CD4-positive, alpha-beta T cell treated with Interferon alpha-2 for 1 hour (primary cell): ENCODE results near the gene BACH2.
A peak's percentile ranks its signal among the peaks of the same experiment; 100 is the strongest.
"Not testable (repeated sequence)": the region's sequence is repeated elsewhere in the genome, so short reads cannot be mapped to it uniquely, and the experiment has no call there.

Experiments used
- DNase-seq, 2 donors: peaks; one replicate each; pipeline ENCODE4 v3.0.0-alpha.2; 2020 to 2022

The BACH2 gene

DNA sequence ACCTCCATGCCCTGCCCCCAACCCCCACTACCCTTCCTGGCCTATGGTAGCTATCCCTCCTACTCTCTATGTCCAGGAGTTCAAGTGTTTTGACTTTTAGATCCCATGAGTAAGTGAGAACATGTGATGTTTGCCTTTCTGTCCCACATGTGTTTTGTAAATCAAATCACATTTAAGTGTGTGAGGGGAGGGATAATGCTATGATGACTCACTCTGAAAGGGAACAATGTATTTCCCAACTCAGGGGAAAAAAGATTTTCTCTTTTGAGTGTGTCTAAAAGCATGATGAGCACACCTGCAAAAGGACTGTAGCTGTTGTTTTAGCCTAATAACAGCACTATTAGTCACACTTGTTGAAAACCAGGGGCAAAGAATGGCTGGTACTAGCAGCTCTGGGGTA, 208.6 kb downstream of the BACH2 start:
- DNase-seq, result no peak

DNA sequence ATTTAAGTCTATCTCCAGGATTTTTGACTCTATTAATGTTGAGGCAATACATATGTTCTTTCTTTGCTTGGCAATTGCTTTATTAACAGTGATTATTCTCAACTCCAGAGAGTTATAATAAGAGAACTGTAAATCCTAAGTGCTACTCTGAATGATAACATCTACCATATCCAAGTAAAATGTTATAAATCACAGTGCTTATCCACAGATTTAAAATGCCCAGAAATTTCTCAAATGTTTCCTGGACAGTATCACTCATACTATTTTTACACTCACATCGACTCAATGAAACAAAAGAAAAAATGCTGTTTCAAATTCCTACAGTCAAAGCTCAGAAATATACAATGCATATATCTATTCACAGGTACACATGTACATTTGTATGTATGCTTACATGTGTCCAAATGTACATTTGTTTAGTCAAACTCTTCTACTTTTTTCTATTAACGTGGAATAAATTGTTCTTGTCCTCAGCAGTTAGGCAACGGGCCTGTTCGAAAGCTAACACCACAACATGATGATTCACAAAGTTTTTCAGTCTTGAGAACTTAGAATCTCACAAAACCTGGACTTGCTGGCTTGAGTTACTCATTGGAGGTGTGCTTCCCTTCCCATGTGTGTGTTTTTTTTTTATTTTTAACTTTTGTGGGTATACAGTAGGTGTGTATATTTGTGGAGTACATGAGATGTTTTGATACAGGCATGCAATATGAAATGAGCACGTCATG, 209.4 kb downstream of the BACH2 start:
- no peak for DNase-seq

DNA sequence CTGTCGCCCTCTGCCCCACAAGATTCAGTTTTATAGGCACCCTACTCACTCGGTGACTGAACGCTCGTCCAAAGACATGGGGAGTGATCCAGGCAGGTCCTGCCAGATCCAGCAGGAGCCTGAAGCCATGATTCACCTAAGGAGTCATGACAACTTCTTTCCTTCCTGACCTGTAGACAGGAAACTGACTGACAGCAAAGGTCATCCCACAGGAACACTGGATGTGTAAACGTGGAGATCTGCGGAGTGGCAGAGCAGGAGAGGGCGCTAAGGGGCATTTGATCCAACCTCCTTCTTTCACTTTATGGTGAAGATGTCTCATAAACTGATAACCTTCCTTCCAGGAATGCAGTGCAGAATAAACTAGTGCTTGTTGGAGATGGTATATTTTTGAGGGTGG, 210.1 kb downstream of the BACH2 start:
- DNase-seq, result no peak

DNA sequence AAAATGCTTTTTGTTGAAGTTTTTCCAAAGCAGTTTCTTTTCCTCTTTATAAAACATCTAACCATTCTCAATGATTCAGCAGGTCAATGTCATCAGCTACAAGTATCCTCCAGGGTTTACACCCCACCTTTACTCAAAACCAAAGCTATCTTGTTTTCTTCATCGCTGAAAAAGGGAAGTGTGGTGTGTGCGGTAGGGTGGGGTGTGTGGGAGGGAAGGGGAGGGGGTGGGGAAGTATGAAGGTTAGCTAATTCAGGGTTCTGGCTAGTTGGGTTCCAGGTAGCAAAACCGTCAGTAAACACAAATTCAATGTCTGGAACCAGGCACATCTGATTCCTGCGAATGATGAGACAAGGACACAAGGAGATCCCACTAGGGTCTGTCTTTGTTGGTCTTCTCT, 212.8 kb downstream of the BACH2 start:
- peak; percentile 64 to 67 for DNase-seq

DNA sequence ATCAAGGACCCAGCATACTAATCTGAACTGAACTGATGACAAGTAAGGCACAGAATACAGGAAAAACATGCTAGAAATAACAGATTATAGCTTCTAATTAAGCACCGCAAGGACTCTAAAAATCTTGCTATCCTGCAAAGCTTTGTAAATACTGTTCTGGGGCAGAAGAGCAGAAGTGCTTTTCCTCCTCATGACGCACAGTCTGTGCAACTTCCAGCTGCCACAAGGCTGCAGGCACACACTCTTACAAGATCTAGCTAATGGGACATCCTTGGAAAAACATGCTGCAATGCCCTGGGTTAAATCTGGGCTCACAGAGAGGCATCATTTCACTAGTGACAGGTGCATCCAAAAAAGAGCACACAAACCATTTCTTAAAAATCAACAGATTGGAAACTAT, 213.8 kb downstream of the BACH2 start:
- no peak for DNase-seq

DNA sequence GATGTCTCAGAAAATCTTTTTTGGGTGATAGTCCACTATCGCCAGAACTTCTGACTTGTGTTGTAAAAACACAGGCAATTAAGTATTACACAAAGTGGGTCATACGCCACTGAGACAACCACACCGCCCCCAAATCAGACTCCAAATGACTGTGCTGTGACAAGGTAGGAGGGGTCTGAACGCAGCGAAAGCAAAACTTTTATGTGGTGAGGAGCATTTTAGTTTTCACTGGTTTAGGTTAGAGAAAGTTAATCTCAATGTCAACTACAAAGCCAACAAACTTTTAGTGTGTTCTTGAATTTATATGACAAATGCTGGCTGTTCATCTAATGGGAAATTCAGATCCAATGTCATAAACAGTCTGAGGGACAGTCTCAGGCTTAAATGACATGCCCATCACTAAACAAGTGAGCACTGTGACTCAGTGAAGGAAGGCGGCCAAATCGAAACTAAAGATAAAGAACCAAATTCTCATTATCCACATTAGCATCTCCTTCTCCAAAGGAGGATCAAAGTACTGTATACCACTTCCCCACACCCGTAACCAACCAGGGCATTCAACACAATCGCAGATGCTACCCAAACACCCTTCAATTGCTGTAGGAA, 215.7 kb downstream of the BACH2 start:
- DNase-seq, result peak; percentile 61 to 79

DNA sequence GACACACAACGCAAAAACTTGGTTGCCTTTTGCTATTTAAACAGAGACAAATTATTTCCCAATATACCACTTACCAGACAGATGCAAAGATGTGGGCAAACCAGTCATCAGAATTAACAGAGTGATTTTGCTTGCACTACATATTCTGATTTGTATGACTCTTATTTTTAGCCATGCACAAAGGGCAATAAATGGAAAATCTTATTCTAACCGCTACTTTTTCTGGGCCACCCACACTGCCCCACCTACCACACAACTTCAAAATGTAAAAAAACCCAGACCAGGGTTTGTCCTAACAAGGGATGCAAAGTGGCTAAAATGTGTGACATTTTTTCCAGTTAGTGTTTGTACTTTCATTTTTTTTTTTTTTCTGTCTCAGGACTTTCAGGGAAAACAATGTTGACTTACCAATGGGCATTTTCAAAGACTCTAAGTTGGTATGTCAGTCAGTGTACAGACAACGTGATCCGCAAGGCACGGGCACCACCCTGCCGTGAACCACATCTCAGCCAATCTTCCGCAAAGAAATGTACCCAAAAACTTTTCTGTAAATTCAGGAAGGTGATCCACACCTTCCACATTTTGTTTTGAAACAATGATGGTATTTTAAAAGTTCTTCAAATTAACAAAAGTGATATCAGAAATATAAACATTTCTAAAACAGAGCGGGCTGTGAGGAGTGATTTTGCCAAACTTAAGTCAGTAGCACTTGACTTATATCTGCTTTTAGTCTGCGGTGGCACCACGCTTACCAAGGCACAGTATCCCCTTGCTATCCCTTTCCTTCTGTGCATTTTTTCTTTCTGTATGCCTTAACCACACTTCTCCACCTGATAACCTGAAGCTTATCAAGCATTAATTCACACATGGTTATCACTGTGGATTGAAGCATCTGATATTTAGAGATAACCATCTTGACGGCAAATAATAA, 216.8 kb downstream of the BACH2 start:
- DNase-seq, result peak in 1 of 2 donors; percentile 30

DNA sequence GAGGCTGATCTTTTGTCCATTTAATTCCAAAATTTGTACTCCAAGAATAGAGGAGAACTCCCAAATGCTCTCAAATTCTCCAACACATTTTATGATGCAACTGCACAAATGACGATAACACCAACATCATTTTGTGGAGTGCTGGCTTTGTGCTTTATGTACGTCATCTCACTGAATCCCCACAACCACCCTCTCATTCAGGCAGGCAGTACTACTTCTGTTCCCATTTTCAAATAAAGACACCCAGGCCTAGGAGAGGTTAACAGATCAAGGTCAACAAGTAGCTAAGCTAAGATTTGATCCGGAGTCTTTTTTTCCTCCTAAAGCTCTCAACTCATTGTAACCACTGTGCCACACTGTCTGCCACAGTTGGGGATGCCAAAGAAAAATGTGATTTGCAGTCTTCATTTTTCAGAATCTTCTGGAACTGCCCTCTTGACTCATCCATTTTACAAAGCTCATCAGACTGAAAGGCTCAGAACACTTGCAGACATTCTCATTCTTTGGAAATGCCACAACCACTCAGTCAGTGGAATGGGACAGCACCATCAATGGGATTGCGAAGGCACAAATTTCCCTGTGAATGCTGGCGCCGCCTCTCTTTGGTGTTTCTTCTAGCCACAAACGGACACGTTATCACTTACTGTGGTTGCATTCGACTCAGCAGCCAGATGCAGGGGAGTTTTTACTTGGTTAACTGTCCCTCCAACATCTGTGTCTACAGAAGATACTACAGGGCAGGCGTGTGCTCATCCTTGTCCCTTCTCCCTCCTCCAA, 217.9 kb downstream of the BACH2 start:
- peak; percentile 11 to 45 for DNase-seq

DNA sequence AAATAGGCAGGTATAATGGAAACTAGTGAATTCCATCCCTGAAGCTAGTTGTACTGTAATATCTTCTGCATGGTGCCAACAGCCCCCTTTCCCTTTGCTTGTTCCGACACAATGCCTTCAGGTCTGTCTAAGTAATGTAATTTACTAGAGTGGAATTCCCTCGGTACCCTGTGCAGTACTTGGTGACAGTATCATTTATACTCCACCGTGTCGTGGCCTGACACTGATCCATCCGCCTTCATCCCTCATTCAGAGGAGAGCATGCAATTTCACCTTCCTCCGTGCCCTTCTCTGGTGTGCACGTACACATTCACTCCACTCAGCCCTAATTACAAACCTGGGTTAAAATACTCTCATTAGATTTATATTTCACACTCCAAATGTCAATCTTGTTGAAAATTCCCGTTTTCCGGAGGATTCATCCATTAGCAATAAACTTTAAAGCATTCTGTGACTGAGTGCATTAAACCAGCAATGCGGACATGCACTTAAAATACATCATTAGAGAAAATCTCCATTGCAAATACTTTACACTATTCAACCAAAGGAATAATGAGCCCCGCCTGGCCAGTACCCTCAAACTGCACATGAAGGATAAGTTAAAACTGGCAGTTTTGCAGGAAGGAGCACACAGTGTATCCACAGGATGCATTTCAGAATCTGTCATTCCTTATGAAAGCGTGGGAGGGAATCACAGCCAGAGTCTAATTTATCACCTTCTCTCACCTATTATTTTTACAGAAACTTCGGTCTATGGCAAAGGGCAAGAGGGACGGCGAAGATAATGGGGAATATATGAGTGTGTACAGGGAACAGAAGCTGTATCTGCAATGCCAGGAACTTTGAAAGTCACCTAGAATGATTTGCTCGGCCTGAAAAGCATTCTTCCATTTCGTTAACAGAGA, 219.9 kb downstream of the BACH2 start:
- DNase-seq, result no peak

DNA sequence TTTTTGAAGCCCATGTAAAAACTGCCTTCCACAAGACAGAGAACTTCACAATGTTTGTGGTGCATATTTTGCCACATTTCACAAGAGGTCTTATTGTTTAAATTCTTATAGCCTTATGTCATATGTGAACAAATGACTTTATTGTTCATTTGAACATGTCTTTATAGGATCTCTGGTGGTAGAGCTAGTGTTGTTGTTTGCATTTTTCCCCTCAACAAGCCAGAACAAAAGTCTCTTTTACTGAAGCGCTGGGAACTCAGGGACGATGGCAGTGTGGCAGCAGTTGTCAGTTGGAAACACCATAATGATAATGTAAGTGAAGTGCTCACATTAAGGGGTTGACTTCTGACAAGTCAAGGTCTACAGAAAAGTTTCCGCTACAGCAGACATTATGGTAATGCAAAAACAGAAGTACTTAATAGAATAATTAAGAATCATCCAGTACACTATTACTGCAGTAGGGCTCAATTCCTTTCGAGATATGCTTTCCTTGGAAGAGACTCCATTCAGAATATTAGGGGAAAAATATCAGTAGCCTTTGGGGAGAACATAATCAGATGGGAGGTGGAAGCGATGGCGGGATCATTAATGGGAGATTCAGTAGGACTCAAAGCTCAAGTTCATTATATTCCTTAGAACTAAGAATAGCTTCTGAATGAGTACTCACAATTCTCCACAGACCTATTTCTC, 222.3 kb downstream of the BACH2 start:
- no peak for DNase-seq

DNA sequence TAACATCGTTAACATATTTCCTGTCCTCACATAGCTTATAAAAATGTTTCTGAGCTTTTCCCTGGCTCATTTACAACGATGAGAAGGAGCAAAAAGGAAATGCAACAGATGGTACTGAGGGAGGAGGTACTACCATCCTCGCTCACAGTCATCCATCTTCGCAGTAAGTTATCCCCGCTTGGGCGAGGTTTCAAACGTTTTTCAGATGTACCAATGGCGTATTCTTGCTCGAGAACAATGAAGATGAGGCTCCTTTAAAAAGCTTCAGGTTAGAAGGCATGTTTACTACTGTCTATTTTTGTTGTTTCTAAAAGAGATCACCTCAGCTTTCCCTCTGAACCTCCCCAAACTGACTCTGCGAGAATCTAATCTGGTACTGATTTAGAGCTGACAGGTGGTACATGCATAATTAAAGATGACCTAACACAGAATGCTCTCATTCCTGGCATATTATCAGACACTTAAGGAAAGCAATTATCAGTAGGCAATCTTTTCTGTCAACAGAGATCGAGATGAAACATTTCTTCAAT, 223.6 kb downstream of the BACH2 start:
- DNase-seq, result no peak

DNA sequence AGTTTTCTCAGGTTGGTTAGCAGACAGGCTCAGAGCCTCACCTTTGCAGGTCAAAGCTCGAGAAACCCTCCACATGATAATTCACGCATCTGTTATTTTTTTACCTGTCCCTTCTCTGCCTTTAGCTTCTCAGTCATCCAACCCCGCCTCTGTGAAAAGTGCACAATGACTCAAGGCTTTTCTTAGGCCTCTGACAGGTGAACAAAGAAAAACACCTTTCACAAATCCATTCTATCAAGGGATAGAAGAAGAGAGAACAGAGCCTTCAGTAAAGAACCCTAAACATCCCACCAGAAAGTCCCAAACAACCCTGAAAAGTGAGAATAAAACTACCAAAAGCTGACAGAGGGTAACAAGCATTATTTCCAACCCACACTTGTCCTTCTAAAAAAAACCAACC, 224.1 kb downstream of the BACH2 start:
- DNase-seq, result no peak

DNA sequence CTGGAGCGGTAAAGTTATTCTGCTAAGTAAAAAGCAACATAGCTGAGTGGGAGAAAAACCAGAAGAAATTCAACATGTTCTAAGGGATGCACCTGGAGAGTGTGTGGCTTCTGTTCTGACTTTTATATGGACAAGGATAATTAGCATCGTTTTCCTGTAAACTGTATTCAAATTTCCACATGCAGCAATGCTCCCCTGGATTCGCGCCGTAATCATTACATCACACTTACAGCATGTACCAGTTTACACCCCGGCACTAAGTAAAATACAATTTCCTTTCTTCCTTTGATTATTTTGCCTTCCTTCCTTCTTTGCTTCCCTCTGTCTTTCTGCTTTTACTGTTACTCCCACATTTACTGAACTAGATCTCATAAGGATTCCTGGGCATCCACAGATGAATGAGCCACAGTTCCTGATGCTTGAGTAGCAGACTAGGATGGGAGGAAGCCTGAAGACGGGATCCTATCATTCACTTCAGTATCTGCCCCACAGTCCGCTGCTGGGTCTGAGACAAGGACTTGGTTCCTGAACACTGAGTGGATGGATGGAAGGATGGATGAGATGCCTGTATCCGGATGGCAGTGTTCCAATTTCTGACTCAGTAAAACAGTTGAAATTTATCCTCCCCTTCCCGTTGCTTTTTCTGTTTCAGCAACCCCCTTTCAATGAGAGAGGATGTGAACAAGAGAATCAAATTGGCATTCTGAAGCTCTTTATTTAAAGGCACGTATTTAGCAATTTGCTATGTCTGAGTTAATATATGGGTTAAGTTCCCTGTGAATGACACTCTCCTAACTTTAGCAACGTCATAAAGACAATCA, 227.7 kb downstream of the BACH2 start:
- no peak for DNase-seq

DNA sequence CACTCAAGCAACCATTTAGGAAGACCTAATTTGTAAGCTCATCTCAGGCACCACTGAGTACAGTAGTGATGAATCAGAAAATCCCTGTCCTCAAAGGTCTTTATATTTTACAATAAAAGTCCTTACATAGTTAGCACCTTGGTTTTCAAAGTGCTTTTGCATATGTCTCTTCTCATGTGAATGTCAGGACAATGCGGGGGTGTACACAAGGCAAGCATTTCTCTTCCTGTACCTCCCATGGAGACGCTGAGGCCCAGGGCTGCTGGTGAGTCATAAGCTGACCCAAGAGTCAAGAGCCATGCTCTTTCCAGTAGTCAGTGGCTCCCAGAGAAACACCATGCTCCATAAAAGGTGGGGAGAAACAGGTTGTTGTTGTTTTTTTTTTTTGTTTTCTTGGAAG, 228.4 kb downstream of the BACH2 start:
- DNase-seq, result no peak

DNA sequence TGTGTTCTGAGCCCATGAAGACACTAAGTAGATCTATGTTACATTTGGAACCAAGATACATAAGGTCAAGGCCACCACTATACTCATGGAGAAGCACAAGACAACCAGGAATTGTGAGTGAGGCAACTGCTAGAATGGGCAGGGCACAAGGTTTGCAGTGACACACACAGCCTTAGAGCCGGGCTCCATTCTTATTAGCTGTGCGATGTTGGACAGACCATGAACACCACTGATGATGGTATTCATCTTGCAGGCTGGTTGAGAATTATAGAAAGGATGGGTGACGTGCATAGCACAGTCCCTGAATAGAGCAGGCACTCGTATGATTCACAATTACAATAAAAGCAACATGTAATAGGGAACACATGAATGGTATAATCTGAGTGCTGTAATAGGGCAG, 229.9 kb downstream of the BACH2 start:
- no peak for DNase-seq

DNA sequence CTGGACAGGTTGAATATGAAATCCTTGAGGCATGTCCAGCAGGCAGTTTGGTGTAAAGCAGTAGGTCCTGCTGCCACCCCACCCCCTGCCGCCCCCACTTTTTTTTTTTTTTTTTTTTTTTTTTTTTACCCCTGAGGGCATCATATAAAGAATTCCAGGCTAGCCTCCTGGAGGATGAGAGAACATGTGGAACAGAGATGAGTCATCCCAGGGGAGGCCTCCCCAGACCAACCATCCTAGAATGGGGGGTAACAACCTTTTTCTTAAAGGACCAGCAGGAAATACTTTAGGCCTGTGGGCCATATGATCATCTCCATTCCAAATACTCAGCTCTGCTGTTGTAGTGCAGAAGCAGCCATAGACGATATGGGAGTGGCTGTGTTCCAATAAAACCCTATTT, 231.5 kb downstream of the BACH2 start:
- no peak for DNase-seq

DNA sequence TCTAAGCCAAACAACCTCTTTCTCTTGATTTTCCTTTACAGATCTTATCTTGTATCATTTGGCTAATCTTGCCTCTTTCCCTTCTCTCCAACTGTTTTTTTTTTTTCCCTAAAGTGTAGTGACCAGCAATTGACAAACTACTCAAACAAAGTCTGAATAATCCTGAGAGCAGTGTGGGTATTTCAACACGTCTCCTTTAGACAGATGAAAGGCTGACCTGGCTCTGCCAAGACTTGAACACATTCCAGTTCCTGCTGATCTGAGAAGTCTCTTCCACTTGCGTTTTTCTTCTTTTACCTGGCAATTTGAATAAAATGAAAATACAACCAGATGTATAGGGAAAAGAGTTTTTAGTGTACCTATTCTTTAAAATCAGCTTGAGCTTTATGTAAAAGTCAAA, 234.0 kb downstream of the BACH2 start:
- DNase-seq, result no peak

DNA sequence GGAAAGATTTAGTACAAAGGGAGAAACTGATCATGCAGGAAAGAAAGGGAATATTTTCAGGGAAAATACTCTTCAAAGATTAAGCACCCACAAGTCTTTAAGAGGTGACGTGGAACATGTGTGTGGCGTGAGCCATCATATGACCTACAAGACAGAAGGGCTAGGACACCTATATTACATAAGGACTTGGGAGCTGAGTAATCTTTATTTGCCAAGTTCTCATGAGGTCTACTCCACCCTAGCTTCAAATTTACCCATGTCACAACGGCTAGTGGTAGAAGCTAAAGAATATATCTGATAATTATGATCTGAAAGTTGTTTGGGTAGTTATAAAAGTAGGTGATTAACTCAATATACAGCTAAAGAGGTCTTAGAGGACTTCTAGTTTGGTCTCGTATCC, 234.6 kb downstream of the BACH2 start:
- DNase-seq, result no peak

DNA sequence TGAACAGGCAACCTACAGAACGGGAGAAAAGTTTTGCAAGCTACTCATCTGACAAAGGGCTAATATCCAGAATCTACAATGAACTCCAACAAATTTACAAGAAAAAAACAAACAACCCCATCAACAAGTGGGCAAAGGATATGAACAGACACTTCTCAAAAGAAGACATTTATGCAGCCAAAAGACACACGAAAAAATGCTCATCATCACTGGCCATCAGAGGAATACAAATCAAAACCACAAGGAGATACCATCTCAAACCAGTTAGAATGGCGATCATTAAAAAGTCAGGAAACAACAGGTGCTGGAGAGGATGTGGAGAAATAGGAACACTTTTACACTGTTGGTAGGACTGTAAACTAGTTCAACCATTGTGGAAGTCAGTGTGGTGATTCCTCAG, 237.5 kb downstream of the BACH2 start:
- not testable (repeated sequence) for DNase-seq

DNA sequence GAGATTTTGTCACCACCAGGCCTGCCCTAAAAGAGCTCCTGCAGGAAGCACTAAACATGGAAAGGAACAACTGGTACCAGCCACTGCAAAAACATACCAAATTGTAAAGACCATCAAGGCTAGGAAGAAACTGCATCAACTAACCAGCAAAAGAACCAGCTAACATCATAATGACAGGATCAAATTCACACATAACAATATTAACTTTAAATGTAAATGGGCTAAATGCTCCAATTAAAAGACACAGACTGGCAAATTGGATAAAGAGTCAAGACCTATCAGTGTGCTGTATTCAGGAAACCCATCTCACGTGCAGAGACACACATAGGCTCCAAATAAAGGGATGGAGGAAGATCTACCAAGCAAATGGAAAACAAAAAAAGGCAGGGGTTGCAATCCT, 240.7 kb downstream of the BACH2 start:
- not testable (repeated sequence) for DNase-seq
